HG03342 (cell line): ENCODE measurements around the gene NINJ1.
"Not testable (repeated sequence)": the region's sequence is repeated elsewhere in the genome, so short reads cannot be mapped to it uniquely, and the experiment has no call there.

Experiments used
- ATAC-seq: cut with Tn5 transposase; IDR thresholded peaks from one replicate; pipeline ENCODE4 v1.9.1; 2021; ENCODE audit warnings: mild to moderate bottlenecking, moderate library complexity; ENCODE audit not compliant: unreplicated experiment

The NINJ1 gene

DNA sequence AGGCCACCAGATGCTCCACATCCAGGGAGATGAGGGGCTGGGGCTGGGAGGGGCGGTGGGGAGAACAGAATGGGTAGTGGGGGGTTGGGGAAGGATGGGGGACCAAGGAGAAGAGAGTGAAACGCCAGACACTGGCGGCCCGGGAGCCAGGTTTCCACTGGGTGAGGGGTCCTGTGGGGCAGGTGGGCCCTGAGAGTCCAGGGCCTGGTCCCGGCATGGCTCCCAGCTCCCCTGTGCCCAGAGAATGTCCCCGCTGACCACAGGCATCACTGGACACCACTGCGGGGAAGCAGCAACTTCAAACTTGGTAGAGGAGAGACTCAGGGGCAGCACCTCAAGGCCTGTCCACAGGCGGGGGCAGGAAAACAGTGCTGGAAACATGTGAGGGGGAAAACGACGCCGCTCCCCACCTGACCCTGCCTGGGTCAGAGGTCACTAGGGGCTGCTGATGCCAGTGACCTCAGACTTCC lies 13.2 kb downstream of the NINJ1 start:
- no peak for ATAC-seq

DNA sequence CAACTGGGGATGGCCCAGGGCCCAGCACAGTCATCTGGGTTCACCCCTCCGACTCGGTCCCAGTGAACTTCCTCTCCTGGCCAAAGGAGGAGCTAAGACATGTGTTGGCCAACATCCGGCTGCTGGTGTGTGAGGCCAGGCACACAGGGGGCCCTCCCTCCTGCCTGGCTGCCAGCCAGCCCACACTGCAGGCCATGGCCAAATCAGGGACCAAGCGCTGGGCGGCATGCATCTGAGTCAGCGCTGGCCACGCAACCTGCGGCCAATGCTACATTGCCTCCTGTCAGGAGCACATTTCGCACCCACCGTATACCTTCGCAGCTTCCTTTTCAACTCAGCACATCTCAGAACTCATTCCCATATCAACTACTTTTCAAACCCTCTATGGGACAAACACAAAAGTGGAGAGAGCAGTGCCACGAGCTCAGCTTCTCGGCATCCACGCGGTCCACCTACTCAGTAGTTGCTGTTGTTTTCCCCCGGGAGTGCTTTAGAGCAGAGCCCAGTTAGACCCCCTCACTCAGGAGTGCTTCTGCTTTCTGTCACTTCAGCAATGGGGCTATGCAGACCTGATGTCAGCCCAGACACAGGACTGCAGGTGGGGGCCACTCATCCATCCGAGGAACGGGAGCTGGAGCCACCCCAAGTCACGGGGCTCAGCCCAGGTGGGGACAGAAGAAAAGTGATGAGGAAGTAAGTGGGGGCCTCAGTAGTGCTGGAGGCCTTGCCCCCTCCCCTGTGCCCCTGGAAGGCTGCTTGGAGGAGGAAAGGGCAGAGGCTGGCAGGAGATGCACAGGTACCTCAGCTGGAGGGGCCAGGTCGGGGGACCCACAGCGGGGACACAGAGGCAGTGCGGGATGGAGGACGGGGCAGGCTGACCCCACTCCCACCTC lies 13.9 kb downstream of the NINJ1 start:
- peak; percentile 96 for ATAC-seq

DNA sequence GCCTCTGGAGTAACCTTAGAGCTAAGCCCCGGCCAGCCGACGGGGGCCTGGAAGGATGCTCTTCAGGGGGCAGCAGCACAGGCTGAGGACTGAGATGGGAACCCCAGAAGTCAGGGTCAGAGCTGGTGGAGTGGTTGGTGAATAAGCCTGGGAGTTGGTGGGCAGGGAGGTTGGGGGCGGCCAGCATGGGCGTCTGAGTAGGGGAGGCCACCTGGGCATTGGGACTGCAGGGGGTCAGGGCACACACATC lies 14.4 kb downstream of the NINJ1 start:
- ATAC-seq, result no peak

DNA sequence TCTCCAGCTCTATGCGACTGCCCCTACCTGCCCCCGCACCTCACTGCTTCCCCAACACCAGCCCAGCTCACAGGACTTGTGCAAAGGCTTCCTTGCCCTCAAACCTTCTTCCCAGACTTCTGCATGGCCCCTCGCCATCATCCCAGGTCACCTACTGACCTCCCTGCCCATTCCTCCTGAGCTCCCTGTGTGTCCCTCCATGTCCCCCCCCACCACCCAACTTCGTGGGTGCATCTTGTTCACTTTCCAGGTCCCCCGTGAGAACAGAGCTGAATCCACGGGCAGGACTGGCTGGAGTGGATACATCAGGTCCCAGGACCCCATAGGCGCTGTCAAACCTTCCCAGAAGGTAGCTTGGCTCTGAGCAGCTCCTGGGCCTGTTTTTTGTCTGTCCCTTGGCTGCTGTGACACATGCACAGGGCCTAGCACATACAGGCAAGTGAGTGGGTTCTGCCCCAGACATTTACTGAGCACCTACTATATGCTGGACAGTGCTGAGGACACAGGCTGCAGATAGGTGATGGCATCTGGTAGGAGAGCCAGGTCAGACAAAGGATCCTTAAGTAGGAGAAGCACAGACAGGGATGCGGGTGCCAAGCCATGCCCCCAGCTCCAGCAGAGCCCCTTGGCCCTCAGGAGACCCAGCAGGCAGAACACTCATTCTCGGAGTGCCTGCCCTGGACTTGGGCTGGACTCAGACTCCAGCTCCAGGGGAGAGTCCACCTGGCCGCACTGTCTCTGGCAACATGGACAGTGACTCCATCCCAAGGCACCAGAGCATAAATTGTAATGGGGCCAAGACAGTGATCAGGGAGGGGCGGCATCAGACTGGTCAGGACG lies 15.0 kb downstream of the NINJ1 start:
- no peak for ATAC-seq

DNA sequence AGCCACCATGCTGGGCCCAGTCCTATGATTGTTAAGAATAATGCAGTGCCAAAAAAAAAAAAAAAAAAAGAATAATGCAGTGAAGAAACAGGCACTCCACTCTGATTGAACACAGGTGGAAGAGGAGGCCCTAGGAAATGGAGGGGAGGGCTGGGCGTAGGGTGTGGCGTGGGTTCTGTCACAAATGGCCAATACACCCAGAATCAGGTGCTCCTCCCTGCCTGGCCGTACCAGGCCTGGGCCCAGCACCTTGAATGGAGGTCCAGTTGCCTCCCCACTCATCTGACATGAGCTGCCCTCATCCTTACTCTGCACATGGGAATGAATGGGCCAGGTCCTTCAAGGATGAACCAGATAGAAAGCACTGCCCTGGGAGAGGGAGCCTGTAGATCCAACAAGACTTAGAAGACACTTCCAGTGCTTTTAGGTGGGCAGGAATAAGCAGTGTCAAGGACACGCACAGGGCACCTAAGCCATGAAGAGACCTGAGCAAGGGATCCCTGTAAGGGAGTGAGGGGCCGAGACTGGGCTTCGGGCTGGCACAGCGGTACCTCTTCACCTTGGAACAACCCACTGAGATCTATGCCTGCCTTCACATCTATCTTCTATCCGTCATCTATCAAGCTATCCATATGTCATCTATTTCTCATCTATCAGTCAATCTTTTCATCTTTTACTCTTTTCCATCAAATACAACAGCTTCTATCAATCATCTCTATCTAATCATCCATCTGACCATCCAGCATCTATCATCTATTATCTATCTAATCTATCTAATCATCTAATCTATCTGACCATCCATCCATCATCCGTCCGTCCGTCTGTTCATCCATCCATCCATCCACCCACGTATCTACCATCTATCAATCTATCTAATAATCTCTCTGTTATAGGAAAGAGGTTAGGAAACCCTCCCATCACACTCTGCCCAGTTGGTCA lies 15.9 kb downstream of the NINJ1 start:
- ATAC-seq, result no peak

DNA sequence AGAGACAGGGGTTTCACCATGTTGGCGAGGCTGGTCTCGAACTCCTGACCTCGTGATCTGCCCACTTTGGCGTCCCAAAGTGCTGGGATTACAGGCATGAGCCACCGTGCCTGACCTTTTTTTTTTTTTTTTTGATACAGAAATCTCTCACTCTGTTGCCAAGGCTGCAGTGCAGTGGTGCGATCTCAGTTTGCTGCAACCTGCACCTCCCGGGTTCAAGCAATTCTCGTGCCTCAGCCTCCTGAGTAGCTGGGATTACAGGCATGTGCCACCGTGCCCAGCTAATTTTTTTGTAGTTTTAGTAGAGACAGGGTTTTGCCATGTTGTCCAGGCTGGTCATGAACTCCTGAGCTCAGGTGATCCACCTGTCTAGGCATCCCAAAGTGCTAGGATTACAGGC lies 16.5 kb downstream of the NINJ1 start:
- ATAC-seq, result not testable (repeated sequence)

DNA sequence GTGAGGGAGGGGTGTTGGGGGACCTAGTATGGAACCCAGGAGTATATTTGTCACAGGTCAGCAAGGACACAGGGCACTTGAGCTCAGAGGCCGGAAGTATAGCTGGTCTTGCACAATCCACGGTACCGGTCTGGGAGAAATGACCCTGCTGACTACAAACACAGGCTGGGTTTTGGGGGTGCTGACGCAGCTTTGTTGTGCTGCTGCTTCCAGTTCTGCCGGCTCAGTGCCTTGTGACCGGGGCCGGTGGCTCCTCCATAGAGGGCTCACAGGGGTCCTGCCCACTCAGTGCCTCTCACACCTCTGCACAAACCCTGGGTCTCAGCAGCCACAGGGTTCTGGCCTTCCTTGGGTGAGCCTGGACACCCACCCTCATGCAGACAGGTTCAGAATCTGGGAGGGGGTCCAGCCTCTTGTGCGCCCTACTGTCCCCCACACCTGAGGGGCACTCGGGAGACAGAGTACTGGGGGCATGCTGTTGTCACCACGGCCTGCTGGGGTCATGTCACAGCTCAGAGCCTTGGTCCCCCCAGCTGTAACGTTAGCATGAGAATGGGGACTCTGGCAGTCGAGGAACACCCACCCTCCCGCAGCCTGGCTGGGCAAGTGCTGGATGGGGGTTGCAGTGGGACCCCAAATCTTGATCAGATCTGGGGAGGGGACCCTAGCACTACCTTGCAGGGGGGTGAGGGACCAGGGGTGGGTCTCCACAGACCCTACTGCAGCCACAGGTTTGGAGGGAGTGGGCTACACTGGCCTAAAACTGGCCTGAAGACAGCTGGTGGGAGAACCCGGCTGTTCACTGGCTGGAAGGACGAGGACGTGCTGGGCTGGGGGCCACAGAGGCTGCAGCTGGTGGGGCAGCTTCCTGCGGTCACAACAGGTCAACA lies 17.7 kb downstream of the NINJ1 start:
- no peak for ATAC-seq

DNA sequence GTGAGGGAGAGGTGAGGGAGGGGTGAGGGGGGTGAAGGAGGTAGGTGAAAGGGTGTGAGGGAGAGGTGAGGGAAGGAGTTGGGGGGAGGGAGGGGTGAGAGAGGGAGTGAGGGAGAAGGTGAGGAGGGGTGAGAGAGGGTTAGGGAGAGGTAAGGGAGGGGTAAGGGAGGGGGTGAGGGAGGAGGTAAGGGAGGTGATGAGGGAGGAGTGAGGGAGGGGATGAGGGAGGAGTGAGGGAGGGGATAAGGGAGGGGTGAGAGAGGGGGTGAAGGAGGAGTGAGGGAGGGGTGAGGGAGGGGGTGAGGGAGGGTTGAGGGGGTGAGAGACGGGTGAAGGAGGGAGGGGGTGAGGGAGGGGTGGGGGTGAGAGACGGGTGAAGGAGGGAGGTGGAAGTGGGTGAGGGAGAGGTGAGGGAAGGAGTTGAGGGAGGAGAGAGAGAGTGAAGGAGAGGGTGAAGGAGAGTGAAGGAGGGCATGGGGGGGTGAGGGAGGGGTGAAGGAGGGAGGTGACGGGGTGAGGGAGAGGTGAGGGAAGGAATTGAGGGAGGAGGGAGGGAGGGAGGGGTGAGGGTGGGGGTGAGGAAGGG lies 18.5 kb downstream of the NINJ1 start:
- no peak for ATAC-seq

DNA sequence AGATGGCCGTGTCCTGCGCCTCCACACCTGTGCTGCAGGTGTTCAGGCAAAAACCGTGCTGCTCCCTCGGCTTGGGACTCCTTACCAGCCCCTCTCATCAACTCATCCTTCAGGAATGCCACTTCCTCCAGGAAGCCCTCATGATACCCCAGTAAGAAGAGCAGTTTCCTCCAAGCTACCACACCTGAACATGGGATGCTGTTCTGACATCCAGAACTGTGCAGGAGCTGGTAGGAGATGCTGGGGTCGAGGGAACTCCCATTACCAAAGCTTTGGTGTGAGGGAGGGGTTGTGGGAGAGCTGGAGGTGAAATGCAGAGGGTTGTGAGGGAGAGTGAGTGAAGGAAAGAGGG lies 19.1 kb downstream of the NINJ1 start:
- ATAC-seq, result no peak

DNA sequence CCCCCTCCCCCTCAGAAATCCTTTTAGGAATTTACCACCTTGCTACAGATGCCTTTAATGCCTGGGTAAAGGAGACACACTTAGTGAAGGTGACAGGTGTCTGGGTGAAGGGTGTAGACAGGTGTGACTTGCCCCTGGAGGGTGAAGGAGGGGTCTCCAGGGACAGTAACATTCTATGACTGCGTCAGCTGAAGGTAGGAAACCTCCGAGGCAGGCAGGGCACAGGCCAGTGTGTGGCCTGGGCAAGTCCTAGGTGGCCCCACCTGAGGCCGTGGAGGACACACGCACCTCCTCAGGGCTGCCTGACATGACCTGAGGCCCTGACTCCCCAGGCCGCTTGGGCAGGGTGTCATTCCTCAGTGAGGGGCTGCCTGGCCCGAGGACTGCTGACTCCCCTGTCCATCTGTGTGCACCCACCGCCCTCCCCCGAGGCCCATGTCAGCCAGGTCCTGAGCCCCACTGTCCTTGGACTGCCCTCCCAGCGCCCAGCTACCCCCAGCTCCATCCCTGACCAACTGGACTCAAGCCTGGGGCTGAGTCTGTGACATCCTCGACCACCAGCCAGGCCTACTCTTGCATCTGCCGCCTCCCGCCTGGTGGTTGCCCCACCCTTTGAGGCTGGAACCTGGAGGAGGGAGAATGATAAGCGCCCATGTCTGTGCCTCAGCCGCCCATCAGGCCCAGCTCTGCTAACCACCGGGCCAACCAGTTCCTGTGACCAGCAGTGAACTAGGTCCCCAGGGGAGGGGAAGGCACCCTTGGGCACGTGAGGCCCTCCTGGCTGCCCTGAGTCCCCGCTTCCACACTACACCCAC lies 19.7 kb downstream of the NINJ1 start:
- ATAC-seq, result no peak

DNA sequence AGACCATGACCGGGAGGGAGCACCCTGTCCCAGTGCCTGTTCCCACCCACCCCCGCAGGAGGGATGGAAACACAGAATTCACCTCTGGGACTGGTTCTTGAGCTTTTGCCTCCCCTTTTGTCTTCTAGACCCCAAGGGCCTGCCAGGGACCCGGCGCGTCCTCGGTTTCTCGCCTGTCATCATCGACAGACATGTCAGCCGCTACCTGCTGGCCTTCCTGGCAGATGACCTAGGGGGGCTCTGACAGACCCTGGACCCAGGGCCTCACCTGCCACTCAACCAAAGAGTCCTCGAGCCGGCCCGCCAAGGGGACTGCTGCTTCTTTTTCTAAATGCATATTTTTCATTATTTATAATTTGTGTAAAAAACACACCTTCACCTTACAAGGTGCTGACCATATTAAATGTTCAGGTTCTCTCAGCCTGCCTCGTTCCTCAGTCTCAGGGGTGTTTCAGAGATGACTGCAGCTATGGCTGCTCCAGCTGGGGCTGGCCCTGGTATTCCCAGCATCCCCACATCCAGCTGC lies 21.1 kb downstream of the NINJ1 start:
- no peak for ATAC-seq

DNA sequence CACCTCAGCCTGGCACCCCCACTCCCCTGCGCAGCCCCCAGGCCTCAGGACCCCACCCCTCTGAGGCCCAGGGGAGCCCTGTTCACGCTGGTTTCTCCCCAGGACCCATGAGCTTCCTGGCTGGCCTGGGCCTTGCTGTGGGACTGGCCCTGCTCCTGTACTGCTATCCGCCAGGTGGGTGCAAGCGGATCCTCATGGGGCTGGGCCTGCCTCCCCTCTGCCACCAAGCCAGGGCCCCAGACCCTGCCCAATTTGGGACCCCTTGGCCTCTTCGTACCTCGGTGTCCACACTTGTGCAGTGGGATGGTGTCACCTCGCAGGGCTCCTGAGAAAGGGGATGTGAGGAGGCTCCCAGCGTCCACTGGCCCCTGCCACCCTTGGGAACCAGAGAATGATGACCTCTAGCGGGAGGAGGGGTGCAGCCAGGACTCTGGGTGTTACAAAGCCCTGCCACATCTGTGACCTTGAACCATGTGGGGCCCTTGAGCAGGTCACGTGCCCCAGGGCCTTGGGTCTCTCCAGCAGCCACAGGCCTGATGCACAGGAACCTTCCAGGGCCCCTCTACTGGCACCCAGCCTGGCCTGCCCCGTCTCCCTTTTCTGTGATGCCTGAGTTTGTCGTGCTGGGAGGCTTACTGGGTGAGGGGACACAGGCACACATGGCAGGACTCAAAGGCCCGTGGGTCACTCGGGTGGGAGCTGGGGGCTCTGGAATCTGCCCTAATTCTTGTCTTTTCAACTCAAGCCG lies 21.8 kb downstream of the NINJ1 start:
- ATAC-seq, result no peak

DNA sequence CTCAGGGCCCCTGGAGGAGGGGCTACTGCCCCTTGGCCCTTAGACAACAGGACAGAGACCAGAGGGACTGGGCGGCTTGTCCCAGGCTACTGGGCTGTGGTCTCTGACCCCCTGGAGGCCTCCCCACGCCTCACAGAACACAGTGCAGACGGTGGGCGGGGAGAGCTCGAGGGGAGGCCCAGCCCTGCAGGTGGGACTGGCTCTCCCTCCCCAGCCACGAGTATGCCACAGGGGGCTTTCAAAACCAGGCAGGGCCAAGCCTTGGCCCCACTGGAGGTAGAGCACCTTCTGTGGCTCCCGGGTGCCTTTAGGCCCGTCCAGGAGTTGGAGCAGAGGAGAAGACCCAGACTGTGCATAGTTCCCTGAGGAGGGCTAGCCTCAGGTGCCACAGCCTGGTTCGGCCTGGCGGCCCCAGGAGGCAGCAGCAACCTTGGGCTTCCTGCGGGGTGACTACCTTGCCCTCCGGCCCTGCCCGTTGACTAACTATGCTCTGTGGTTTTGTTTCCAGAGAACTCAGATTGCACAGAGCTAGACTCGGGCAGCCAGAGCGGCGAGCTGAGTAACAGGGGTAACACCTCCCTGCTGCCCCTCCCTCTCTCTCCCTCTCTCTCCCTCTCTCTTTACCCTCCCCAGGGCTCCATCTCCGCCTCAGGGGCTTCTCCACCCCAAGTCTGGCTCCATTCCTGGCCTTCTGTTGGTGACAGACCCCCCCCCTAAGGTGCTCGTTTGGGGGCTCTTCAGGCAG lies 22.5 kb downstream of the NINJ1 start:
- ATAC-seq, result no peak

DNA sequence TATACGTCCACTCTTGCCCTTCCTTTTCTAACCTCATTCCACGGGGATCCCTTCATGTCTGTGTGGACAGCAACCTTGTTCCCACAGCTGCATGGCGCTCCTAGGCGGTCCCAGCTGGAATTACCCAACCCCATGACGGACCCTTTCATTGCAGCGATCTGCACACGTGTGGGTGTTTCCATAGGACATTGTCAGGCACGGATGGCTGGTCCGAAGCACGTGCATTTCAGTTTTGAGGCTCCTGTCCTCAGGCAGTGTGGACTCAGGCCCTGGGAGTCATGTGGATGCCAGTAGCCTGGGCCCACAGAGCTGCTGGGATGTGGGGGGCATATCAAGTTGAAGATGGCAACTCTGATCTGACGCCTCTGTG lies 23.1 kb downstream of the NINJ1 start:
- no peak for ATAC-seq

DNA sequence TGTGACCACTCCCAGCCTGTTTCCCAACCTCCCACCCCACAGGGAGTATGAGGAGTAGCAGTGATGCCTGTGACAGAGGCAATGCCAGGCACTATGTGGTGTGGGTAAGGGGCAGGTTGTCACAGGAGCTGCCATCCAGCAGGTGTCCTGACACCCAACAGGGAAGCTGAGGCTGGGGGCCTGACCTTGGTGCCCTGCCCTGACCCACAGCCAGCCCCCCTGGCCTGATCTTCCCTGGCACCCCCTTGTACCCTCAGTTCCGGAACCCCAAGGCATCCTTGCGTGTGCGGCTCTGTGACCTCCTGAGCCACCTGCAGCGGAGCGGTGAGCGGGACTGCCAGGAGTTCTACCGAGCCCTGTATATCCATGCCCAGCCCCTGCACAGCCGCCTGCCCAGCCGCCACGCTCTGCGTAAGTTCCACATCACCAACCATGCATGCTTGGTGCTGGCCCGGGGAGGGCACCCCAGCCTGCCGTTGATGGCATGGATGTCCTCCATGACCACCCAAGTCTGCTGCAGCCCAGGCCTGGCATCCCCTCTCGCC lies 23.7 kb downstream of the NINJ1 start:
- ATAC-seq, result no peak

DNA sequence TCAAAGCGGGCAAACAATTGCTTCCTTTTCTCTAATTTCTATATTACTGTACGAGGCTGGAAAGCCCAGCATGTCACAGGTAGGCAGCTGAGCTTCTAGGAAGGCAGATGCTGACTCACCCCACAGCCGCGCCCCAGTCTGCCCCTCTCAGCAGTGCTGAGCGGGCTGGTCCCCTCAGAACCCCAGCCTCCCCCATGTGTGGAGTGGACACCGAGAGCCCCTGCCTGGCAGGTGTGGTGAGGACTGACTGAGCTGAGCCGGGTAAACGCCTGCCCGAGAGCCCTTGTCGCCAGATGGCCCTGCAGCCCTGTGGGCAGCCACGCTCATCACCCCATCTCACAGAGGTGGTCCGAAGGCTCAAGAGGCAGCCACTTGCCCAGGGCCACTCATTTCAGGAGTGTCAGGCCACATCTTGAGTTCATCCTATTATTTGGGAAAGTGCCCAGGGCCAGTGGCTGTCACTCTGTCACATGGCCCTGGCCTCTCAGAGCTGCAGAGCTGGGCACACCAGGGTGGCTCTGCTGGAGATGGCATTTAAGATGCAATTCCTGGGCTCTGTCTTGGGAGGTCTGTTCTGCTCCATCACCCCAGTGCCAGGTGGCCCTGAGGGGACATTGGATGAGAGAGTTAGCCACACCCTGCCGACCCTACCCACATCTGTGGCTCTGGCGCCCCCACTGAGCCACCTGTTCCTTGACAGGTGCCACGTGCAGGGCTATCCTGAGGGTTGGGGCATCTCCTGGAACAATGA lies 25.6 kb downstream of the NINJ1 start:
- ATAC-seq, result no peak

DNA sequence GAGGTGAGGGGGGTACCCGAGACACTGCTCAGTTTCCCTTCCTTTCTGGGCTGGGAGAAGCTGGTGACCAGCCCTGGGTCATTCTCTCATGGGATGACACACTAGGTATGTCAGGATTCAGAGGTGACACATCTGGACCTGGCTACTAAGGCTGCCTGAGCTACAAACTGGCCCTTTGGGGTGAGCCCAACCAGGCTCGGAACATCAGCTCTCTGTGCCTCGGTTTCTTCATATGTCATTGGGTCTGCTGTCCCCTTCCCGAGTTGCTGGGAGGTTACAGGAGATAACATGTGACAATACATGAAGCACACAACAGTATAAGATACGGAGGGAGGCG lies 26.3 kb downstream of the NINJ1 start:
- no peak for ATAC-seq
